Measurements from ENCODE around the gene ZNF277. TPM values are rescaled to one million over a fixed set of nuclear protein-coding genes. Genes with fewer than 3 reads are reported as not detected.

The ZNF277 gene
- total RNA-seq, 2 donors from 2014 or later, result 20.3 to 20.4 TPM

DNA sequence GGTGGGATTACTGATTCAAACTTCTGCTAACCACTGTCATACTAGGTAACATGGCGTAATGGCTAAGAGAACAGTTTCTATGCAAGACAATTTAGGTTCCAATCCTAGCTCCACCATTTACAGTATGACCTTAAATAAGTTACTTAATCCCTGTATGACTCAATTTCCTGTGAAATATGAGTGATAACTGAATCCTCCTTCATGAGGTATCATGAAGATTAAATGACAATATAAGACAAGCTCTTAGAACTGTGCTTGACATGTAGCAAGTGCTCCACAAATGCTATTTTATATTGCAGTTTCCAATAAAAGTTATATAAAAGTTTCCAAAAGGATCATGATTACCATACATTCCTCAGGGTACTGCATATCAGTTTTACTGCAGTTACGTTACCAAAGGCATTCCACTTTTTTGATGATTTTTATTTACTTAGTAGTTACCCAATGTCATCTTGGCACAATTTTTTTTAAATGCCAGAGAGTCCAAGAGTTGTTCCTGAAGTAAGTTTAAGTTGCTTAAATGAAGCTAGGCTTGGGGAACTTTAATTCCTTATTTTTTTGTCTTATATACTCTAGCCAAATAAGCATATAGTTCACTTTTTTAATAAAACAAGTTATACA, 7.3 kb upstream of the ZNF277 start:
- peaks cover 2% of the 10 kb centered on the region for H3K9me3 Mint-ChIP-seq

DNA sequence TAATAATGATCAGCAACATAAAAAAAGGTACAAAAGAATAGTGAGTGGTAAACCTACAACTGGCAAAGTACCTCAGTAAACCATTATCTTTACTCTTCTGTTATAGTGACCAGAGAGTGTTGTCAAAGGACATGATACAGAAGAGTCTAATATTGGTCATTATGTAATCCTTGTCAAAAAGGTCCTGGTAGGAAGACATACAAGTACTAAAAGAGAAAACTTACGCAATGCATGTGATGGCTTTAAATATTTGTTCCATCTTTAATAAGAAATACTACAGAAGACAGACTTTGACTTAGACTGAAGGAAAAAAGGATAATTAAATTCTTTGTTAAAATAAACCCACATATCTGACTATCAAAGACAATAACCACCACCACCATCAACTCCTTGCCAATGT, 6.8 kb upstream of the ZNF277 start:
- no peak overlapping the region for H3K9ac ChIP-seq (ENCODE audit: extremely low read depth, low read length, poor library complexity, severe bottlenecking)
- Mint-ChIP-seq H3K27me3 (ENCODE audit: insufficient read depth) (no peaks in the 10 kb centered on the region), H3K4me3 (no peak overlapping the region), H3K27ac (no peak overlapping the region), H3K36me3 (ENCODE audit: low read depth) (no peaks in the 10 kb centered on the region), H3K9me3 (peaks cover 2% of the 10 kb centered on the region), H3K4me1 (peaks cover 26% of the 10 kb centered on the region)
- DNase-seq, result no peak
- TF ChIP-seq, protein P1, sequence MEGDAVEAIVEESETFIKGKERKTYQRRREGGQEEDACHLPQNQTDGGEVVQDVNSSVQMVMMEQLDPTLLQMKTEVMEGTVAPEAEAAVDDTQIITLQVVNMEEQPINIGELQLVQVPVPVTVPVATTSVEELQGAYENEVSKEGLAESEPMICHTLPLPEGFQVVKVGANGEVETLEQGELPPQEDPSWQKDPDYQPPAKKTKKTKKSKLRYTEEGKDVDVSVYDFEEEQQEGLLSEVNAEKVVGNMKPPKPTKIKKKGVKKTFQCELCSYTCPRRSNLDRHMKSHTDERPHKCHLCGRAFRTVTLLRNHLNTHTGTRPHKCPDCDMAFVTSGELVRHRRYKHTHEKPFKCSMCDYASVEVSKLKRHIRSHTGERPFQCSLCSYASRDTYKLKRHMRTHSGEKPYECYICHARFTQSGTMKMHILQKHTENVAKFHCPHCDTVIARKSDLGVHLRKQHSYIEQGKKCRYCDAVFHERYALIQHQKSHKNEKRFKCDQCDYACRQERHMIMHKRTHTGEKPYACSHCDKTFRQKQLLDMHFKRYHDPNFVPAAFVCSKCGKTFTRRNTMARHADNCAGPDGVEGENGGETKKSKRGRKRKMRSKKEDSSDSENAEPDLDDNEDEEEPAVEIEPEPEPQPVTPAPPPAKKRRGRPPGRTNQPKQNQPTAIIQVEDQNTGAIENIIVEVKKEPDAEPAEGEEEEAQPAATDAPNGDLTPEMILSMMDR (conservative IDR thresholded peaks at IDR 0.05), result no peak
- H3K36me3 ChIP-seq (ENCODE audit: control insufficient read depth, insufficient read depth, low read length), result no peaks in the 10 kb centered on the region
- WGBS, 2 experiments (ENCODE audit: insufficient coverage in 1 of 2, insufficient read length in 1 of 2), result 100% methylated on average over 1 of the region's 1 CpG; no CpG with 5 or more reads in 1 of the 2 experiments
- no peak overlapping the region for H3K4me3 ChIP-seq (ENCODE audit: low read length)
- no peaks in the 10 kb centered on the region for H3K27me3 ChIP-seq (ENCODE audit: control insufficient read depth, insufficient read depth, low read length, poor library complexity, severe bottlenecking)
- H3K27ac ChIP-seq (ENCODE audit: low read depth, low read length), result no peak overlapping the region
- no peaks in the 10 kb centered on the region for H3K4me1 ChIP-seq (ENCODE audit: control insufficient read depth, insufficient read depth, low read length)
- H3K9me3 ChIP-seq (ENCODE audit: control insufficient read depth, low read length), result no peaks in the 10 kb centered on the region

More for the DNA sequence above, 7.3 kb upstream of the ZNF277 start:
- no peak overlapping the region for H3K27ac ChIP-seq (ENCODE audit: low read depth, low read length)
- Mint-ChIP-seq H3K36me3 (ENCODE audit: low read depth) (no peaks in the 10 kb centered on the region), H3K4me1 (peaks cover 22% of the 10 kb centered on the region), H3K4me3 (no peak overlapping the region), H3K27ac (no peak overlapping the region), H3K27me3 (ENCODE audit: insufficient read depth) (no peaks in the 10 kb centered on the region)
- DNase-seq, result no peak
- no peak overlapping the region for H3K4me3 ChIP-seq (ENCODE audit: low read length)
- H3K27me3 ChIP-seq (ENCODE audit: control insufficient read depth, insufficient read depth, low read length, poor library complexity, severe bottlenecking), result no peaks in the 10 kb centered on the region
- WGBS, 2 experiments (ENCODE audit: insufficient coverage in 1 of 2, insufficient read length in 1 of 2), result 92 to 100% methylated on average over 1 to 2 of the region's 2 CpGs
- no peak overlapping the region for H3K9ac ChIP-seq (ENCODE audit: extremely low read depth, low read length, poor library complexity, severe bottlenecking)
- H3K9me3 ChIP-seq (ENCODE audit: control insufficient read depth, low read length), result no peaks in the 10 kb centered on the region
- no peaks in the 10 kb centered on the region for H3K36me3 ChIP-seq (ENCODE audit: control insufficient read depth, insufficient read depth, low read length)
- TF ChIP-seq, protein P1 (conservative IDR thresholded peaks at IDR 0.05), result no peak
- H3K4me1 ChIP-seq (ENCODE audit: control insufficient read depth, insufficient read depth, low read length), result no peaks in the 10 kb centered on the region

DNA sequence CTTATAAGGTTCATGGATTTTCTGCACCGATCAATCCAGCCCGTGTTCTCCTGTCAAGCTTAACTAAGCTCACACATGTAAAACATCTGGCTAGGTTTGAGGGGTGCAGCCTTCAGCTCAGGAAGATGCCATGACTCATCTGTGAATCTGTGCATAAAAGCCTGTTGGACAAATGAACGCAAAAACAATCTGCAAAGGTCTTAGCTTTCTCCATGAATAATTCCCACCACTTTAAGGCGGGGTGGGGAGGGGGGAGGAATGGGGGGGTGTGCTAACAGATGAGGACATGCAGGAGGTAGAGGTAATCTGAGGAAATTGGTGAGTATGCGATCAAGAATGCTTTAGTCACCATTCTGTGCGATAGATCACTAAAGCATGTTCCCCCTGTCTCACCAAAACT, 5.1 kb upstream of the ZNF277 start:
- Histone ChIP-seq H3K27ac (ENCODE audit: low read depth, low read length) (no peak overlapping the region), H3K36me3 (ENCODE audit: control insufficient read depth, insufficient read depth, low read length) (no peaks in the 10 kb centered on the region), H3K9ac (ENCODE audit: extremely low read depth, low read length, poor library complexity, severe bottlenecking) (no peak overlapping the region), H3K27me3 (ENCODE audit: control insufficient read depth, insufficient read depth, low read length, poor library complexity, severe bottlenecking) (no peaks in the 10 kb centered on the region), H3K9me3 (ENCODE audit: control insufficient read depth, low read length) (no peaks in the 10 kb centered on the region), H3K4me3 (ENCODE audit: low read length) (no peak overlapping the region), H3K4me1 (ENCODE audit: control insufficient read depth, insufficient read depth, low read length) (no peaks in the 10 kb centered on the region)
- Mint-ChIP-seq H3K36me3 (ENCODE audit: low read depth) (no peaks in the 10 kb centered on the region), H3K4me3 (no peak overlapping the region), H3K27ac (no peak overlapping the region), H3K9me3 (peaks cover 2% of the 10 kb centered on the region), H3K4me1 (peaks cover 29% of the 10 kb centered on the region), H3K27me3 (ENCODE audit: insufficient read depth) (no peaks in the 10 kb centered on the region)
- TF ChIP-seq, protein P1 (conservative IDR thresholded peaks at IDR 0.05), result no peak
- WGBS, 2 experiments (ENCODE audit: insufficient coverage in 1 of 2, insufficient read length in 1 of 2), result 100% methylated on average over 4 to 6 of the region's 6 CpGs
- DNase-seq, result no peak

All from endodermal cell (in vitro differentiated cells).